IPS-11a (cell line): ENCODE results near the gene SYNDIG1.
"Not testable (repeated sequence)": the region's sequence is repeated elsewhere in the genome, so short reads cannot be mapped to it uniquely, and the experiment has no call there.

ENCODE experiments used
- H3K4me3 ChIP-seq: one replicate; pipeline ENCODE4 v1.5.1; 2013; ENCODE audit warnings: low read depth, low read length, control low read depth

SYNDIG1 gene

GRCh38 chr20:24605937-24606455 lies 136.6 kb downstream of the SYNDIG1 start:
- H3K4me3 ChIP-seq, result no peak overlapping the region

- no peak overlapping the region for H3K4me3 ChIP-seq
Measured at GRCh38 chr20:24607402-24607801, 138.0 kb downstream of the SYNDIG1 start.

- no peak overlapping the region for H3K4me3 ChIP-seq
Measured at GRCh38 chr20:24608926-24609667, 139.7 kb downstream of the SYNDIG1 start.

GRCh38 chr20:24609757-24610156 lies 140.3 kb downstream of the SYNDIG1 start:
- no peak overlapping the region for H3K4me3 ChIP-seq

GRCh38 chr20:24610341-24611115 lies 141.1 kb downstream of the SYNDIG1 start:
- no peak overlapping the region for H3K4me3 ChIP-seq

- H3K4me3 ChIP-seq, result no peak overlapping the region
Measured at GRCh38 chr20:24611360-24612140, 142.1 kb downstream of the SYNDIG1 start.

- no peak overlapping the region for H3K4me3 ChIP-seq
Measured at GRCh38 chr20:24612799-24613775, 143.7 kb downstream of the SYNDIG1 start.

- no peak overlapping the region for H3K4me3 ChIP-seq
Measured at GRCh38 chr20:24614341-24614740, 144.9 kb downstream of the SYNDIG1 start.

- H3K4me3 ChIP-seq, result no peak overlapping the region
Measured at GRCh38 chr20:24615353-24615752, 145.9 kb downstream of the SYNDIG1 start.

- H3K4me3 ChIP-seq, result no peak overlapping the region
Measured at GRCh38 chr20:24616258-24617079, 147.0 kb downstream of the SYNDIG1 start.

- H3K4me3 ChIP-seq, result no peak overlapping the region
Measured at GRCh38 chr20:24617080-24617432, 147.6 kb downstream of the SYNDIG1 start.

- no peak overlapping the region for H3K4me3 ChIP-seq
Measured at GRCh38 chr20:24617757-24618450, 148.5 kb downstream of the SYNDIG1 start.

- no peak overlapping the region for H3K4me3 ChIP-seq
Measured at GRCh38 chr20:24618739-24619138, 149.3 kb downstream of the SYNDIG1 start.

GRCh38 chr20:24619212-24619611 lies 149.8 kb downstream of the SYNDIG1 start:
- H3K4me3 ChIP-seq, result no peak overlapping the region

GRCh38 chr20:24620937-24621519 lies 151.6 kb downstream of the SYNDIG1 start:
- H3K4me3 ChIP-seq, result no peak overlapping the region

- no peak overlapping the region for H3K4me3 ChIP-seq
Measured at GRCh38 chr20:24622856-24623255, 153.4 kb downstream of the SYNDIG1 start.

- H3K4me3 ChIP-seq, result not testable (repeated sequence)
Measured at GRCh38 chr20:24626141-24626540, 156.7 kb downstream of the SYNDIG1 start.

GRCh38 chr20:24627291-24627690 lies 157.9 kb downstream of the SYNDIG1 start:
- no peak overlapping the region for H3K4me3 ChIP-seq
